AG04450 (cell line): ENCODE data around the gene CLRN2. TPM values are rescaled to one million over a fixed set of nuclear protein-coding genes. Genes with fewer than 3 reads are reported as not detected.
"Not testable (repeated sequence)": the region's sequence is repeated elsewhere in the genome, so short reads cannot be mapped to it uniquely, and the experiment has no call there.

Experiments used
- CTCF ChIA-PET: fragments of 300-600, 350-600 bp; formaldehyde crosslinking; extraction: SDS; loops from one replicate; lab custom pipeline; 2022; ENCODE audit warnings: antibody characterized with exemption, inconsistent platforms; lab: Charles Lee
- POLR2A ChIA-PET: fragments of 350-600 bp; formaldehyde crosslinking; extraction: SDS; loops from one replicate; lab custom pipeline; 2021; ENCODE audit warnings: antibody characterized with exemption, inconsistent platforms; lab: Yijun Ruan, JAX
- DNase-seq: peaks from one replicate; pipeline ENCODE4 v3.0.0-alpha.2; 2011; ENCODE audit warnings: low read depth, low spot score
- H3K27ac ChIP-seq: one replicate; pipeline ENCODE4 v1.5.1; 2012; ENCODE audit warnings: low read depth, low read length, control low read depth
- H3K27me3 ChIP-seq: one replicate; pipeline ENCODE4 v1.6.0; 2012; ENCODE audit warnings: low read length; ENCODE audit not compliant: control insufficient read depth, insufficient read depth
- H3K4me3 ChIP-seq: 2 replicates; pipeline ENCODE4 v1.5.1; 2011; ENCODE audit warnings: mild to moderate bottlenecking, low read depth, low read length, control low read depth
- H3K9me3 ChIP-seq: 2 replicates; pipeline ENCODE4 v1.5.1; 2012; ENCODE audit warnings: low read length; ENCODE audit not compliant: control insufficient read depth, insufficient read depth
- CTCF ChIP-seq: IDR thresholded peaks from 2 replicates; pipeline ENCODE4 v1.5.1; 2011; ENCODE audit warnings: low read depth, low read length, control low read depth, inconsistent platforms
- polyA plus RNA-seq: library from polyadenylated mRNA; depleted of rRNA; stranded (reverse); fragments of >200 nt; gene quantifications from 2 replicates; pipeline ENCODE4 v1.2.3, GENCODE V29; 2011

Gene CLRN2
- polyA plus RNA-seq, 1 experiment: not detected

- no peak overlapping the region for H3K27ac ChIP-seq
- H3K4me3 ChIP-seq: no peak overlapping the region
- H3K27me3 ChIP-seq: peaks cover 7% of the 10 kb centered on the region
- CTCF ChIA-PET: interaction anchor here (1.6 kb wide), 1 partner anchor 17 kb away, joined by 6 read pairs; no protein-coding TSS in a partner anchor
- no peak for DNase-seq
- TF ChIP-seq CTCF: no peak
- POLR2A ChIA-PET: no interaction called here
- H3K9me3 ChIP-seq: no peaks in the 10 kb centered on the region
These were observed 16.7 kb downstream of the CLRN2 start for GRCh38 chr4:17531538-17532285.

- ChIA-PET CTCF (interaction anchor here (0.9 to 4.7 kb wide), 2 partner anchors 13 to 14 kb away, joined by 3 to 24 read pairs; no protein-coding TSS in a partner anchor), POLR2A (no interaction called here)
- no peak for DNase-seq
- H3K9me3 ChIP-seq: no peaks in the 10 kb centered on the region
- no peak overlapping the region for H3K4me3 ChIP-seq
- no peak overlapping the region for H3K27ac ChIP-seq
- TF ChIP-seq CTCF: no peak
- peaks cover 10% of the 10 kb centered on the region for H3K27me3 ChIP-seq
These were observed 19.7 kb downstream of the CLRN2 start for GRCh38 chr4:17534705-17535104.

- H3K27me3 ChIP-seq: peaks cover 10% of the 10 kb centered on the region
- no peak for DNase-seq
- no peak overlapping the region for H3K4me3 ChIP-seq
- ChIA-PET POLR2A (no interaction called here), CTCF (interaction anchor here (0.9 to 4.7 kb wide), 2 partner anchors 12 to 14 kb away, joined by 3 to 24 read pairs; no protein-coding TSS in a partner anchor)
- TF ChIP-seq CTCF: no peak
- no peaks in the 10 kb centered on the region for H3K9me3 ChIP-seq
- H3K27ac ChIP-seq: no peak overlapping the region
These were observed 20.3 kb downstream of the CLRN2 start for GRCh38 chr4:17535242-17535641.

- no peak for DNase-seq
These were observed 20.9 kb downstream of the CLRN2 start for GRCh38 chr4:17535906-17536305.

GRCh38 chr4:17537060-17537459, 22.1 kb downstream of the CLRN2 start:
- H3K4me3 ChIP-seq, H3K27ac ChIP-seq, H3K27me3 ChIP-seq, POLR2A ChIA-PET, H3K9me3 ChIP-seq, DNase-seq: not testable (repeated sequence)
- CTCF ChIA-PET: interaction anchor here (0.9 to 4.7 kb wide), 2 partner anchors 12 to 27 kb away, joined by 3 to 24 read pairs; no protein-coding TSS in a partner anchor

More at GRCh38 chr4:17535906-17536305, 20.9 kb downstream of the CLRN2 start:
- H3K9me3 ChIP-seq: no peaks in the 10 kb centered on the region
- peaks cover 10% of the 10 kb centered on the region for H3K27me3 ChIP-seq
- no peak overlapping the region for H3K27ac ChIP-seq
- H3K4me3 ChIP-seq: no peak overlapping the region
- TF ChIP-seq CTCF: no peak
- ChIA-PET CTCF (interaction anchor here (4.7 kb wide), 1 partner anchor 13 kb away, joined by 24 read pairs; no protein-coding TSS in a partner anchor), POLR2A (no interaction called here)
